Measurements from ENCODE around the gene BMAL1.

BMAL1 gene

DNA sequence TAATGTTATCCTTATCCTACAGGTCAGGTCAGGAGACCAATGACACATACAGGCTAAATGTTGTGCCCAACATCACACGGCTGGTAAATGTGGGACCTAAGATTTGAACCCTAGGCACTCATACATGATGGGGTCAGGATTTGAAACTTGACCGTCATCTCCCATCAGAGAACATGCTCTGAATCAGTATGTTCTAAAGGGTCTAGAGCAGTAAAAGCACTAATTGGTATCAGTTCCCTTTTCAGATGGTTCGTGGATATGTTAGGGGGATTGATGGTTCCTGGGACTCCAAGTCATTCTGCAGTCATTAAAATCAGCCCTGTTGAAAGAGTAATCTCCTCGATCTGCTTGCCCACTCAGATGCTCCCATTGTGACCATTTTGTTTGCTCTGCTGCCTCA, 65.5 kb downstream of the BMAL1 start:
- no peak for DNase-seq (ENCODE audit: low read depth in 3 of 3)

DNA sequence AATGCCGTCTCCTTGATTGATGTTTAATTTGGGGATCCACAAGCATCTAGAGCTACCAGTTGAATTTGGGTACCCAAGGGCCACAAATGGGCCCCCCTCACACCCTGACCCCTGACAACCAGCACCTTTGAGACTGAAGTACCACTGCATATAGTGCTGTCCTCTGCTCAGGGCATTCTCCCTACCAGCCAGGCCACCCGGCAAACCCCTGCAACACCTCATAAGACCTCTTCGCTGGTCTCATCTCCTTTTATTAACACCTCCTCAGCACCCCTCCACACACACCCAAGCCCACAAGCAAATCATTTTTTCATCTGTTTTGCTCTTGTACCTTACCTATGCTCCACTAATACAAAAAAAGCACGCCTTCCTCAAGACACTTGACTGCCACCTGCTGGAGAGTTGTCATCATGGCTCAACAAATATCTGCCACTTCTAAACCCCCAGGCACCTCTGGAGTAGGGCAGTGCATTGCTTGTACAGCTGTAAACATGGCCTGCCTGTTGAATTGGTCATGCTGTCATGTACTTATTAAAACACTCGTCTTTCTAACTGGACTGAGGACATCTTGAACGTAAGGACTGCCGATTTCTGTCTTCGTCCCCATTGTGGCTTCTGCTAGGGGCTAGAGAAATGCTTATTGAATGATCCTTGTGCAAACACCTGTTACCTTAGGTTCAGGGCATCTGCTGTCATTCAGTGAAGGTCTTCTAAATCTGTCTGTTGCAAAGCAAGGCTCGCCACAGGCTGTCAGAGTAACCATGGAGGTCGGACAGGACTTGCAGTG, 66.5 kb downstream of the BMAL1 start:
- DNase-seq (ENCODE audit: low read depth in 3 of 3): peak; percentile 40 to 65 (median 59)

DNA sequence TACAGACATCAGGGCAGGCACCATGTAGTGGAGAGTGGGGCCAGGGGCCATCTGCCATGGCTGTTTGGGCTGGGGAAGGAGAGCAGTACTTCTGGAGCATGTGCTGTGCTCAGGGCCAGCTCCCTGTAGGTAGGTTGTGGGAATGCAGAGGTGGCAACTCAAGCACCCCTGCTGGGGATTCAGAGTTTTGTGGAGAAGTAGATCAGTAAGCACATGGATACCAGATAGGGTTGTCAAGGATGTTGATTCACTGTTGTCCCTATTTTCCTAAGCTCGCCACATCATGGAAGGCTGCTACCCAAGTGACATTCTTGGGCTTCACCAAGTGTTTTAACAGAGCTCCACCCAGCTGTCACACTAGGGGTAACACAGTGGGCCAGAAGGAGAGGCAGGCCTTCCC, 67.2 kb downstream of the BMAL1 start:
- DNase-seq (ENCODE audit: low read depth in 3 of 3): no peak

DNA sequence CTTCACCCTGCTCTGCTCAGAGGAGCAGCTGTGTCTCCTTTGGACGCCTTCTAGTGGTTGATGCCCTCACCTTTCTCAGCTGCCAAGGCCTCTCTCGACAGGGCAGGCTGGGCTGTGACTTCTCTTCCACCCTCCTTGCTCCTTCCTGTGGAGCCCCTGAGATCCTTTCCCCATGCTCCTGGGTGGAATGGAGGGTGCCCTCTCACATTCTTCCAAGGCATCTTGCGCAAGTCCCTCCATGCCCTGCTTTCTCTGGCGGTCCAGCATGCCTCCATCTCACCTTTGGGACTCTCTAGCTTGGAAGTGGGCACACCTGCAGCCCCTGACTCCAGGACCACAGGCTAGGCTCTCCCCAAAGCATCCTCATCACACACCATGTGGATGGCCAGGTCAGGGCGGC, 68.9 kb downstream of the BMAL1 start:
- no peak for DNase-seq (ENCODE audit: low read depth in 3 of 3)

DNA sequence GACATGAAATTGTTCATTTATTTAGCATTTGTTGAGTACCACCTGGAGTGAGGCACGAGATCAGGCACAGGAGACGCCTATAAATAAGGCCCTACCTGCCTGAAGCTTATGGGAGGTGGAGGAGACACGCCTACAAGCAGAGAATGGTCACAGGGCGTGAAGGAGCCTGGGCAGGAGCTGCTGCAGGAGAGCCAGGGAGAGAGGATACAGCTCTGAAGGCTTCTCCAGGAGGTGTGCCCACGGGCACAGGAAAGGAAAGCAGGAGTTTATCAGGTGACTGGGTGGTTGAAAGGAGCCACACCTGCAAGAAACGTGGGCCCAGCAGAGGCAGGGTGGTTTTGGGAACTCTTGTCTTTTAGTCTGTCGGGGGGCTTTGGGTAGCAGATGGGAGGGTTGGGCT, 70.3 kb downstream of the BMAL1 start:
- DNase-seq (ENCODE audit: low read depth in 3 of 3): no peak

DNA sequence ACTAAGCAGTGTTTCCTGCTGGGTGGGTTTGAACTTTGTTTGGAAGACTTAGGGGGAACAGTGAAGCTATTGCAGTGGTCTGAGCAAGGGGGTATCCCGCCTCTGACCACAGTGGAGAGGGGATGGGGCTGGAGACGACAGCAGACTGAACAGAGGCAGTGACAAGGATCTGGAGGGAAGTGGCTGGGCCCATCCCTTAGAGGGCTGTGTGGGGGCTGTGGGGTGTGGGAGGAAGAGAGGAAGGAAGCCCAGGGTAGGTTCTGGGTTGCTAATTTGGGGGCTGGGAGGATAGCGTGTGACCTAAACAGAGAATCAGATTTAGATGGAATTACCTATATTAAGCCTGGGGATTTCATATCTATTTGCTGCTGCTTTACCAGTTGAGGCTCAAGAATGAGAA, 70.7 kb downstream of the BMAL1 start:
- no peak for DNase-seq (ENCODE audit: low read depth in 3 of 3)

DNA sequence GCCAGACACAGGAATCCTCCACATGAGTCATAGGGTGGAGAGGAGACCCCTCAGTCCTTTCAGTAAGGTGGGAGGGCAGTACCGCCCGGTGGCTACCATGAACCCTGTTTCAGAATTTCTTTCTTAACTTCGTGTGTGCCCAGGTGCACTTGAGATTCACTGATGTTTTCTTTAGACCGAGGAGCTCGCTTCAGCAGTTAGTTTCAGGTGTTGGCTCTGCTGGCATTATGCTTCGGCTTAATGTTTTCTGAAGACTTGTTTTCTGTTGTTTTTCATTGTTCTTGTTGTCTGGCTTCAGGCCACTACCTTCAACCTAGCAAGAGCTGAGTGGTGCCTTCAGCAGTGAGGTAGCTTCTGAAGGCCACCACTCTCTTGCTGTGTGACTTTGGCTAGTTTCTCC, 71.5 kb downstream of the BMAL1 start:
- no peak for DNase-seq (ENCODE audit: low read depth in 3 of 3)

DNA sequence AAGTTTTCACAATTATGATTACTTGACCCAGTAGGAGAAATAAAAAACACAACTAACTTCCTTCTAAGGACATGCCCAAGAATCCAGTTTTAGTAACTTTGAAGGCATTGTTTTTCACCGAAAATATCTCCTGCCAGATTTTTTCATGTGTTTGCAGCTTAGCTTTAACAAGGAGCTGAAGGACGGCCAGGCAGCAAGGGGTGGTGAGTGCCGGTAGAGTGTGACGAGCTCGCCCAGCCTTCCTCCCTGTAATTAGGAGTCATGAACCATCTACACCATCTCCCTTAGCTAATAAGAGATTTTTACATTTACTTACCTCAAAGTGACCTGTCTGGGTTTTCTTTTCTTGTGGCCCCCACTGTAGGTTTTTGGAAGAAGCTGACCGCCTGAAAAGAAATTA, 72.0 kb downstream of the BMAL1 start:
- no peak for DNase-seq (ENCODE audit: low read depth in 3 of 3)

DNA sequence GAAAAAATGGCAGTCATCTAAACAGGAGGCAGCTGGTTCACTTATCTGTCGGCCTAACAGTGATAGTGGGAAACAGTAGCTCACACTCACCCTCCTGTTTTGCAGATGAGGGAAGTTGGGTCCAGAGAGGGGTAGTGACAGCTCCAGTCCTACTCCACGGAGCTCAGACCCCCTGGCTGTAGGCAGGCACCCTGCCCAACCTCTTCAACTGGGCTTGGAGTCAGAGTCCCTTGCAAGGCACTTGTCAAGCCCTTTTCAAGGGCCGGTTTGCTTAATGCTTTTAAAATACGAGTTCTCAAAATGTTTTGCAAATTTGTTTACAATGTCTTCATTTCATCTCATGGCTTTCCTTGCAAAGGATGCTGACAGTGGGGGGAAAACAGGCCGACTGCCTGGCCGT, 75.1 kb downstream of the BMAL1 start:
- DNase-seq (ENCODE audit: low read depth in 3 of 3): no peak

DNA sequence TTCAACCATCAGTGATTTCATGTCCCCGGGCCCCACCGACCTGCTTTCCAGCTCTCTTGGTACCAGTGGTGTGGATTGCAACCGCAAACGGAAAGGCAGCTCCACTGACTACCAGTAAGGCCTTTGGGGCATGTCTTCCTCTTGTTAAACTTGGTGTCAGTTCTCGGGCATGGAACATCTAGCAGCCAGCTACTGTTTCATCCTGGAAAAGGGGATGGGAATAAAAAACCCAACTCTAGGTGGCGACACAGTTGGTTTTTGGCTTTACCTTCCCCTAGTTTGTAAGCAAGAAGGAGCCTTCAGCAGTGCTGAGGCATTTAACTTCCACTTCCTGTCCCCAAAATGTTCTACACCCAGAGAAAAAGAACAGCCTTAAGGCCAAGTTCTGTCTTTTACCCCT, 76.7 kb downstream of the BMAL1 start:
- DNase-seq (ENCODE audit: low read depth in 3 of 3): no peak

DNA sequence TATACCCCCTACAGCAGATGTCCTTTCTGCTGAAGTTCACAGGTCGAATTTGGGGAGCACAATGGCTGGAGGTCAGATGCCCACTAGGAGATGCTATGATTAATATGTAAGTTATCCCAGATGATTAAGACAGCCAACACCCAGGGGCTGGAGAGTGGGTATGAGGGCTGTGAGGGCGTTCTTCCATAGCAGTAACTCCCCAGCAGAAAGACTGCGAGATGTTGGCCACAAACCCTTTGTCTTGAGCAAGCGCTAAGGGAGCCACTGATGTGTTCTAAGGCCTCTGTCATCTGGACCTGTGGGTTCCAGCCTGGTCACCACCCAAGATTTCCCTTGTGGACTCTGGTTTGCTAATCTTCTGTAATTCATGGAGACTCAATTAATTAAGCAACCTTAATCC, 77.6 kb downstream of the BMAL1 start:
- DNase-seq (ENCODE audit: low read depth in 3 of 3): no peak

DNA sequence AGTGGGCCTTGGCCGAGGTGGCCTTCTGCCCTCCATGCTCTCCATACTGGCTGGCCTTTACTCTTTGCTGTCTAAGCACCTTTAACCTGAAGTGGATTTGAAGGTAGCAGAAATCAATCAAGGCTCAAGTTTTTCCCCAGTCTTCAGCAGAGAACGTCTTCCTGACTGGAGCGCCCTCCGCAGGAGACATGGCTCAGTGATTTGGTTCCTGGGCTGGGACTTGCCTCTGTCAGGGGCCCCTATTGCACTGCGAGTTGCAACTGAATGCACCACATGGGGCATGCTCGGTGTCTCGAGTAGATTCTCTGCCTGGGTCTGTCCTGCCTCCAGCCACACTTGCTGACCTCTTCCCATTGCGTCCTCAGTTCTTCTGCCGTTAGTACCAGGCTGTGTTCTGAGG, 79.6 kb downstream of the BMAL1 start:
- no peak for DNase-seq (ENCODE audit: low read depth in 3 of 3)

DNA sequence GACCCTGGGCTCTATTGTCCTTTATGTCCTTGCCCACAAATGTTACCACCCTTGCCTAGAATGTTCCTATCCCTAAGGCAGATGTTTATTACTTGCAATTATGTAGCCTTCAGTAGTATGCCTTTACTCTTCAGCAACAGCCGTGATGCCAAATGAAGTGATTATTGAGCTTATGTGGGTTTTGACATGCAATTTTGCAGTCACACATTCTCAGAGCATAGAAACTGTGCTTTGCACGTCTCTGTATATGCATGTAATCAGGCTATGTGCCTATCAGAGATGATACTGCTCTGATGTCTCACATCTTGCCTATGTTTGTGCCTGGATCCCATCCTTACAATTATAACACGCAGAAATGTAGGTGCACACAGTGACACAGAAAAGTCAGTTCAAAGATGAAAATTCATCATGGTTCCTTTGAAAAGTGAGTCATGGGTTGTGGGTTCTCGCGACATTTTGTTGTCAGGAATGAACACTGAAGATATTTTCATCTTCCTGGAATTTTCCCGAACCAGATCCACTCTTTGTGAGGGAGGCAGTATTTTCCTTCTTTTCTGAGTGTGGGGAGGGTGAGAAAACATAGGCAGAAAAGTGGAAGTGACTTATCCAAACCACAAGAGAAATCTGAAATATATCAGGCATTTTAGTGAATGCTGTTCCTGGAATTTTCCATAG, 81.1 kb downstream of the BMAL1 start:
- no peak for DNase-seq (ENCODE audit: low read depth in 3 of 3)

DNA sequence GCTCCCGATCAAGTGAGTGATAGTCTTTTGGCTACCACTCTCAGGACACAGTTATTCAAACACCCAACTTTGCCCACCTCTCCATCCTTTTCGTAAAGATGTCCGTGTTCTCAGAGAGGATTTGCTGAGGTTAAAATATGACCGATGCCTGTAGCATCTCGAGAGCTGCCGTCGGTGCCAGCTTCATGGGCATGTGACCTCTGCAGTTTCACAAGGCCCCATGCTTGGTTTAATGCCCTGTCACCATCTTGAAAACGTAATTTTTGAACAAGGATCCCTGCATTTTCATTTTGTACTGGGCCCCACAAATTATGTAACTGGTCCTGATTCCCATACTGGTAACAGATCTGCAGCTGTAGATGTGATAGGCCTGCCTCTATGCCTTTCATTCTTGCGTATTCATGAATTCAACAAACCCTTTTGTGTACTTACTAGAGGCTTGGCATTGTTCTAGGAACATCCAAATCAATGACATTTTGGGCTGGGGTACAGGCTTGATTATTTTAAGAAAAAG, 85.1 kb downstream of the BMAL1 start:
- DNase-seq (ENCODE audit: low read depth in 3 of 3): no peak

DNA sequence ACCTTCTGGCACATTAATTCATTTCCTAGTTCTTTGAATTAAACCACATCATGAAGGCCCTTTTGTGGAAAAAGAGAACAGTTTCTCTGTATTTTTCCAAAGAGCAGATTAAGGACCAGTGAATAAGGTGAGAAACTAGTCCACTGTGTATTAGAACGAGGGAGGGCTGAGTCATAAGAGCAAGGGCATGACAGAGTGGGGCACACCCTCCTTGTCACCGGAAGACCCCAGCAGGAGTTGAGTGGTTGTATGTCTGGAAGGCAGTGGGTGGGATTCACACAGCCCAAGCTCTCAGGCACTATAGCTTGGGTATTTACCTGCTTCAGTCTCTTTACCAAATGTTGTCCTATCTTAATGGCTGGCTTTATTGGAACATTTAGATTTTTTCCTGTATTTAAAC, 86.8 kb downstream of the BMAL1 start:
- DNase-seq (ENCODE audit: low read depth in 3 of 3): no peak

DNA sequence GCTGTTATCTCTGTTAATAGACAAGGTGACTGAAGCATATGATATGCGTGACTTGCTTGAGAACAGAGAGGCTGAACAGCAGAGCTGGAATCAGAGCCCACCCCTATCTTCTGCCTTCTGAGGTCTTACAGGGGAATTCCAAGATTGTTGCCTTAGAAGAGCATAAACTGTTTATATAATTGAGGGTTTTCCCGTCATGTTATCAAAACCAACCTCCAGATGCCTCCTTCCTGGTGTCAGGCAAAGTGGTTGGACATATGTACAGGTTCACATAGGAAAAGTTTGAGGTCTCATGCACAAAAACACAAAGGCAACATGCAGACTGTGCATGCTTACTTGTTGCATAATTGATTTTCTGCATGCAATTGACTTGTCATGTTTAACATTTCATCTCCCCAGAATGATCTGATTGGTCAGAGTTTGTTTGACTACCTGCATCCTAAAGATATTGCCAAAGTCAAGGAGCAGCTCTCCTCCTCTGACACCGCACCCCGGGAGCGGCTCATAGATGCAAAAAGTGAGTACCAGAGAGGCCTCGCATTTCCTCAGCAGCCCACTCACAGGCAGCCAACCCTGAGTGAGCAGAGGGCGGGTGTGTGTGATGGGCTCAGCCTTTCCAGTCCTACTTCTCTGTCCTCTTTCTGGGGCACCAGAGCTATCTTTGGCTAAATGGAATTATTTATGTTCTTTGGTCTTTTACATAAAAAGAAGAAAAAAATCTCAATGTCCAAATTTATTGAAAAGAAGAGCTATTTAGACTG, 88.9 kb downstream of the BMAL1 start:
- no peak for DNase-seq (ENCODE audit: low read depth in 3 of 3)

DNA sequence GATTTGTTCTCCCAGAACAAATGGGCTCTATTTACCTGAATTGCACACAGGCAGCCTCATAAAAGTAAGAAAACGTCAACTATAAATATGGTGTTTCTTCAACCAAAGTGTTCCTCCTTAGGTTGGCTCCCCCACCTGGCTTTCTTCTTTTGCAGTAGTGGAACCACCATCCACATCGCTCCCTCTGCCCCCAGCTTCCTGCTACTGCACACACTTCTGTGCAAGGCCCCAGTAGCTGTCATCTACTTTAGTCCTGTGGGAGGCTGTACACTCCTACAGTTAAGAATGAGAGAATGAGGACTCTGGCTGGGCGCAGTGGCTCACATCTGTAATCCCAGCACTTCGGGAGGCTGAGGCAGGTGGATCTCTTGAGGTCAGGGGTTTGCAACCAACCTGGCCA, 89.5 kb downstream of the BMAL1 start:
- DNase-seq (ENCODE audit: low read depth in 3 of 3): no peak

DNA sequence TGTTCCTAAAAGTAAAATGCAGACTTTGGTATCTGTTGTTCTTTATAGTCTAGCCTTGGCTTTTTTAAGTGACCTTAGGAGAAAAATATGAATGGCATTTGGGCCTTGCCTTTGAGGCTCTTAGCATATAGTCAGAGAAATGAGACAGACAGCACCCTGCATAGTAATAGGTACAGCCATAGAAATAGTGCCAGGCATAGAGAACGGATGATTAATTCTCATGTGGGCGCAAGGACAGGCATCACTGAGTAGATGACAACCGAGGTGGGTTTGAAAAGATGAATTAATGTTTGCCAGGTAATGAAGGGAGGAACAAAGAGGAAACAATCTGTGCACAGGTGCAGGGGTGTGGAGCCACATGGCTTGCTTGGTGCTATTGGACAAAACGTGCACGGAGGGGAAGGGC, 90.5 kb downstream of the BMAL1 start:
- DNase-seq (ENCODE audit: low read depth in 3 of 3): no peak

DNA sequence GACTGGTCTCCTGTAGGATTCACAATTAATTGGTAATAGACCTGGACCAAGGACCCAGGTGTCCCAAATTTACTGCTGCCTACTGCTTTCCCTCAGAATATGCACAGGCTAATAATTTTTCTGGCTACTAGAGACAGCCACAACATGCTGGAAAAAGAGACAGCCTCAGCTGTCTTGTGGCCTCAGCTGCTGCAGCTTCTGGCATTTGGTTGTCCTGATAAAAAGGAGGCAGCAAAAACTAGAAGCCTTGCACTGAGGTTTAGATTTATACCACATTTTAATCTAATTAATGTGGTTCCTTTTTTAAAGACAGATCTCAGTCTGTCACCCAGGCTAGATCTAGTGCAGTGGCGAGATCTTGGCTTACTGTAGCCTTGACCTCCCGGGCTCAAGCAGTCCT, 95.6 kb downstream of the BMAL1 start:
- no peak for DNase-seq (ENCODE audit: low read depth in 3 of 3)

DNA sequence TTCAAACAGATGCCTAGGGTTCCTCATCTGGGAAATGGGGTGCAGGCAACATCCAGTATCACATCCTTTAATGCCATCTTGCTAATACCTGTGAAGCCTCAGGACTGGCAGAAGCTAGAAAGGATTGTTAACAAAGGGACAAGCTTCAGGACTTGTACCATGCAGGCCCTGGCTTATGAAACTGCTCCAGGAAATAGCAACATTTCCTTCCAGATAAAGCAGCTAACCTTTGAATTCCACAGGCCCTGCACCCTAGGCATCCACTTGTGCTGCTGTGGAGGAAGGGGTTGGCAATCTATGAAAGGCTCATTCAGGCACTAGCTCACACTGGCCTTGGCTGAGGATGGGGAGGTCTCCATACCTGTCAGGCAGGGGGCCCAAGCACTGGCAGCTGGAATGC, 98.2 kb downstream of the BMAL1 start:
- DNase-seq (ENCODE audit: low read depth in 3 of 3): no peak

DNA sequence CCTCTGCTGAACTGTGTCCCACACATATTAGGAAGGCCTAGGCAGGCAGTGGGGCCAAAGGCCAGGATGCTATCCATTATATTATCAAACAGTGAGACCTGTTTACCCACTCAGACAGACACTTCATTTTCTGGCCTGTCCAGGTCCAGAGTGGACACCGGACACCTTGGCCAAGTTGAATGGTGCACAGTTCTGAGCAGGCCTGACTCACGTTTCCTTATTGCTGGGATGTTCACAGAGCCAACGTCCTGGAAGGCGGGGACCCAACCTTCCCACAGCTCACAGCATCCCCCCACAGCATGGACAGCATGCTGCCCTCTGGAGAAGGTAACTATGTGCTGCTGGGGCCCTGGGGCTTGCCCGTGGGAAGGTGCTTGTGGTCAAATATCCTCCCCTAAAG, 98.8 kb downstream of the BMAL1 start:
- no peak for DNase-seq (ENCODE audit: low read depth in 3 of 3)

DNA sequence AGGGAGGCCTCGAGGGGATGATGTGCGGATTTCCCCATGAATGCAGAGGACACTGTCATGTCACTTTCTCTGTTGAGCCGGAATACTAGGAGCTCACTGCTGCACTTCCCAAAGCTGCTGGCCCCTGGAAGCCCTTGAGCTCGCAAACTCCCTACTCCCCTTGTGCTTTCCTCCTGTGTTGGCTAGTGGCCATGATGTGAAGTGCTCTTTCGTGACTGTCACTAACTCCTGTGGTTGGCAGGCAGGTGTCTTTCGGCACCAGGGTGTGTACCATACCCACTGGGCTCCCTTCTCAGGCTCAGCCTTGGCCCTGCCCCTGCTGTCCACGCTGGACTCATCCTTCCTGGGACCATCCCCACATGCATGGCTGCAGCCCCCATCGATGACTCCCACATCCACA, 99.2 kb downstream of the BMAL1 start:
- no peak for DNase-seq (ENCODE audit: low read depth in 3 of 3)

DNA sequence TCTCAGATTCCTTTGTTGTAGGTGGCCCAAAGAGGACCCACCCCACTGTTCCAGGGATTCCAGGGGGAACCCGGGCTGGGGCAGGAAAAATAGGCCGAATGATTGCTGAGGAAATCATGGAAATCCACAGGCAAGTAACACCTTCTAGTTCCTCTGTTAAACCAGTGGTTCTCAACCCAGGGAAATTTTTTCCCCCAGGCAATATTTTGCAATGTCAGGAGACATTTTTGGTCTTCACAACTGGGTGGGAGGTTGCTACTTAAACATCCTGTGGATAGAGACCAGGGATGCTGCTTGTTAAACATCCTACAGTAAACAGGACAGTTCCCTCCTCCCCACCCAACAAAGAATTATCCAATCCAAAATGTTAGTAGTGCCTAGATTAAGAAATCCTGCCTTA, 100.7 kb downstream of the BMAL1 start:
- no peak for DNase-seq (ENCODE audit: low read depth in 3 of 3)

Measured in stimulated activated CD4-positive, alpha-beta T cell treated with anti-CD3 and anti-CD28 coated beads, TNF-alpha, amount 100 ng/mL, for 48 hours (primary cell).